Activated CD4-positive, CD25-positive, alpha-beta regulatory T cell treated with anti-CD3 and anti-CD28 coated beads, Interleukin-2, amount 50 U/mL, for 24 hours (primary cell): Measurements from ENCODE around the gene EFCC1.
A peak's percentile ranks its signal among the peaks of the same experiment; 100 is the strongest.
"Not testable (repeated sequence)": the region's sequence is repeated elsewhere in the genome, so short reads cannot be mapped to it uniquely, and the experiment has no call there.

Source experiments
- ATAC-seq, 2 donors: fragments of 150-1000 bp; cut with Tn5 transposase; one replicate each; pipeline ENCODE4 v1.10.0; 2021; ENCODE audit warnings: mild to moderate bottlenecking in 1 of 2, moderate library complexity in 1 of 2

The EFCC1 gene

DNA sequence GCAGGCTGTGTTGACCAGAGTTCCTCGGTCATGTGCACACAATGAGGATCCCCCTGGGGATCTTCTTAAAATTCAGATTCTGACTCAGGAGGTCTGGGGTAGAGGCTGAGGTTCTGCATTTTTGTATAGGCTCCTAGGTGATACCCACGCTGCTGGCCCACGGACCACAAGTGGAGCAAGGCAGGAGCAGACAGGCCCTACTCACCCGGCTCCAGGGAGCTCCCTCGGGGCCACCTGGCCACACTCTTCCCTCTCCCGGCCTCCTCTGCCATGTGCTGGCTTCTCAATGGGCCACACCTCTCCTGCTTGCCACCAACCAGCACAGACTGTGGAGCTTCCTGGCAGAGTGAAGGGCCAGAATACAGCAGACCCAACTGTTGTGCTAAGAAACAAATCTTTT, 83.4 kb downstream of the EFCC1 start:
- no peak for ATAC-seq

GRCh38 chr3:129085165-129085715, 84.1 kb downstream of the EFCC1 start:
- ATAC-seq: no peak

GRCh38 chr3:129085818-129086217, 84.7 kb downstream of the EFCC1 start:
- ATAC-seq: no peak

DNA sequence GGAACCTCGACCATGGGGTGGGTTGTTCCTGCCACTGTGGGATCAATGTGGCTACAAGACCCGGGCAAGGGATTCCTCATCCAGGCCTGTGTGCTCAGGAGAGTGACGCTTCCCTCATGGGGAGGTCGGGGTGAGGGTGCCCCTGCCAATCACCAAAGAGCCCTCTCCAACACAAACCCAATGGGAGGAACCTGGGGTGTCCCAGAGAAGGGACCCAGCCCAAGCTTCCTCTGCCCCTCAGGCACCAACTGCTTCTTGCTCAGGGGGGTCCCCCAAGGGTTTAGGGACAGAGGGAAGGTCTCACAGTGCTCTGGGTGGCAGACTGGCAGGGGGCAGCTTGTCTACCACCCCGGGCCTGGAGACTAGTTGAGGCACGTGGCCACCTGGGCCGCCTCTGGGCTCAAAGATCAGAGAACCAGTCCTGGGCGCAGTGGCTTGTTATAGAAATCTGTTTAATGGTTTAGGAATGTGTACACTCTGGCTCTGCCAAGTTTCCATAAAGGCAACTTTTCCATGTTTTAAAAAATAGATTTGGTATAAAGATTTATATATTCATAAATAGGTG, 86.1 kb downstream of the EFCC1 start:
- ATAC-seq: no peak

DNA sequence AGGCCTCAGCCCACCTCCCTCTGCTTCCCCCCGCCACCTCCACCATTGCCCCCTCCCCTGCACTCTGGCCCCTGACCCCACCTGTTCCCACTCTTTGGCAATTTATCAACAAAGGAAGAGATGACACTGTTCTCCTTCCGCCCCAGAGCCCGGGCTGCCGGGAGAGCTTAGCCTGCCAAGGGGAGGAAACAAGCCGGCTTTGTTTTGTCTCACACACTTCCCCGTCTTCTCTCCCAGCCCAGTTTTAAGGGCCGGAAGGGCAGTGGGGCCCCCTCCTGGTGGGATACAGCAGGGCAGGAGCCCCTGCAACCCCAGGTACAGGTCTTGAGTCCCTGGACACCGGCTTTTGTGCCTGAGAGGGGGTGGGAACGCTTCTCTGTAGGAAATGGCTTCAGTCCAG, 86.8 kb downstream of the EFCC1 start:
- peak; percentile 48 to 56 for ATAC-seq

DNA sequence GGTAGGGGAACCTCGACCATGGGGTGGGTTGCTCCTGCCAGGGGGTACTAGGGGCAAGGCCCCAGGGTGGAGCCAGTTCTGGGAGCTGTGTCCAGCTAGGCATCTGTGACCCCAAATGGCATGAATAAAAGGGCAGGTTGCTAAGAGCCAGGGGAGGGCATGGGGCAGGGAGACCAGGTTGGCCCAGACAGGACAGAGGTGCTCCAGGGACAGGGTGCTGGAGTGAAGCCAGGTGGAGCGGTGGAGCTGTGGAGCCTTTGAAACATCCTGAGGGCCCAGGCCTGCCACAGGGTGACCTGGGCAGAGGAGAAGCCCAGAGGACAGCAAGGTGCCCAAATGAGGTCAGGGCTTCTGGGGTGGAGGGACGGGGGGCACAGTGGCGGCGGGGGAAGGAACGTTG, 87.2 kb downstream of the EFCC1 start:
- ATAC-seq: not testable (repeated sequence)
